ENCODE data around the gene THBS1. TPM values are rescaled to one million over a fixed set of nuclear protein-coding genes. Genes with fewer than 3 reads are reported as not detected.

The THBS1 gene
- total RNA-seq, 2 experiments from 2014 or later: 5.4 to 6.0 TPM

DNA sequence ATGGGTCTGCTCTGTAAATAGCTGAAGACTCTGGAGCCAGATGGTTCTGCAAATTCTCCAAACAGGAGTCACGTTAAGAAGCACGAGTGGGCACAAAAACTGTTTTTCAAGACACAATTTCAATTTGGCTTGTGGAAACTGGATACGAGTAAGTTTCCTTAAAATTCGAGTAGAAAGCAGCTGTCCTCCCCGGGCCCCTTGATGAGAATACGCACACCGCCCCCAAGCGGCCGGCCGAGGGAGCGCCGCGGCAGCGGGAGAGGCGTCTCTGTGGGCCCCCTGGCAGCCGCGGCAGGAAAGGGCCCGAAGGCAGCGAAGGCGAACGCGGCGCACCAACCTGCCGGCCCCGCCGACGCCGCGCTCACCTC is 778 bp upstream of the THBS1 start:
- Mint-ChIP-seq H3K27ac (no peak overlapping the region), H3K36me3 (no peaks in the 10 kb centered on the region), H3K9me3 (no peaks in the 10 kb centered on the region), H3K27me3 (peaks cover 59% of the 10 kb centered on the region), H3K4me3 (peak overlapping the region; percentile 66), H3K4me1 (peaks cover 15% of the 10 kb centered on the region)
- DNase-seq: peak; percentile 97
- POLR2A ChIA-PET: interaction anchor here (1.0 kb wide), 1 partner anchor 43 kb away, joined by 3 read pairs; no protein-coding TSS in a partner anchor
- ATAC-seq (ENCODE audit: low read depth): peak; percentile 90

DNA sequence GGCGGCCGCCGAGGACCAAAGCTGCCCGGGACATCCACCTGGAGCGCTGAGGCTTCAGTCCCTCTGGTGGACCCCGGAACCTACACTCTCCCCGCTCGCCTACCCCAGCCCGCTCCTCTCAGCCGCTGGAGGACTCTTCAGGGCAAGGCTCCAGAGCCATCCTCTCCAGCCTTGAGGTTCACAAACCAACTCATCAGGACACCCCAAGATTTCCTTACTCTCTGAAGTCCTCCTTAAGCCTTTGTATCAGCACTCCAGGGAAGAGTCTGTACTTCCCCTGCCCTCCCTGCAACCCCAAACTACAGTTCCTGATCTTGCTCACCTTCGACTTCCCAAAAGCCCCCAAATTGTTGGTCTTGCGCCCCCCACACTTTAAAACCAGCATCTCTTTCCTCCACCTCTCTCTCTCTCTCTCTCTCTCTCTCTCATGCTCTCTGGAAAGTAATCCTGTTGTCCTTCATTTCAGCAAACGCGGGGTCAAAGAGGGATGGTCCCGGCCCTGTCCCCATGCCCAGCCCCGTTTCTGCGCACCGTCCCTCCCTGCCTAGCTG is 438 bp downstream of the THBS1 start:
- peaks cover 19% of the 10 kb centered on the region for H3K4me1 Mint-ChIP-seq
- ATAC-seq (ENCODE audit: low read depth): no peak
- peak overlapping the region; percentile 2 for H3K27ac Mint-ChIP-seq
- H3K36me3 Mint-ChIP-seq: no peaks in the 10 kb centered on the region
- no peaks in the 10 kb centered on the region for H3K9me3 Mint-ChIP-seq
- peak overlapping the region; percentile 66 for H3K4me3 Mint-ChIP-seq
- peaks cover 58% of the 10 kb centered on the region for H3K27me3 Mint-ChIP-seq
- DNase-seq: no peak
- POLR2A ChIA-PET: no interaction called here

- no peak for ATAC-seq (ENCODE audit: low read depth)
- H3K36me3 Mint-ChIP-seq: no peaks in the 10 kb centered on the region
- no peak for DNase-seq
- POLR2A ChIA-PET: no interaction called here
- H3K27ac Mint-ChIP-seq: no peak overlapping the region
- H3K27me3 Mint-ChIP-seq: peaks cover 55% of the 10 kb centered on the region
- no peaks in the 10 kb centered on the region for H3K9me3 Mint-ChIP-seq
- peak overlapping the region; percentile 66 for H3K4me3 Mint-ChIP-seq
- H3K4me1 Mint-ChIP-seq: peaks cover 19% of the 10 kb centered on the region
These were observed 960 bp downstream of the THBS1 start for GRCh38 chr15:39581793-39582285.

DNA sequence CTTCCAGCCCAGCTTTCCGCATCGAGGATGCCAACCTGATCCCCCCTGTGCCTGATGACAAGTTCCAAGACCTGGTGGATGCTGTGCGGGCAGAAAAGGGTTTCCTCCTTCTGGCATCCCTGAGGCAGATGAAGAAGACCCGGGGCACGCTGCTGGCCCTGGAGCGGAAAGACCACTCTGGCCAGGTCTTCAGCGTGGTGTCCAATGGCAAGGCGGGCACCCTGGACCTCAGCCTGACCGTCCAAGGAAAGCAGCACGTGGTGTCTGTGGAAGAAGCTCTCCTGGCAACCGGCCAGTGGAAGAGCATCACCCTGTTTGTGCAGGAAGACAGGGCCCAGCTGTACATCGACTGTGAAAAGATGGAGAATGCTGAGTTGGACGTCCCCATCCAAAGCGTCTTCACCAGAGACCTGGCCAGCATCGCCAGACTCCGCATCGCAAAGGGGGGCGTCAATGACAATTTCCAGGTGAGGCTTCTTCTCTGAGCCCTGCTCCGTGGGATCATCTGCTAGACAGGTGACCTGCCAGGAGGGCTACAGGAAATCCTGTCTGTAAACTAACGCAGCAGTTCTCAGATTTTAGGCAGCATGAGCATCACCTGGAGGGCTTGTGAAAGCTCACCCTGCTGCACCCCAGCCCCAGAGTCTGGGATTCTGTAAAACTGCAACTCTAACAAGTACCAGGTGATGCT is 1.6 kb downstream of the THBS1 start:
- no peak overlapping the region for H3K4me3 Mint-ChIP-seq
- H3K27me3 Mint-ChIP-seq: peaks cover 49% of the 10 kb centered on the region
- no peak overlapping the region for H3K27ac Mint-ChIP-seq

DNA sequence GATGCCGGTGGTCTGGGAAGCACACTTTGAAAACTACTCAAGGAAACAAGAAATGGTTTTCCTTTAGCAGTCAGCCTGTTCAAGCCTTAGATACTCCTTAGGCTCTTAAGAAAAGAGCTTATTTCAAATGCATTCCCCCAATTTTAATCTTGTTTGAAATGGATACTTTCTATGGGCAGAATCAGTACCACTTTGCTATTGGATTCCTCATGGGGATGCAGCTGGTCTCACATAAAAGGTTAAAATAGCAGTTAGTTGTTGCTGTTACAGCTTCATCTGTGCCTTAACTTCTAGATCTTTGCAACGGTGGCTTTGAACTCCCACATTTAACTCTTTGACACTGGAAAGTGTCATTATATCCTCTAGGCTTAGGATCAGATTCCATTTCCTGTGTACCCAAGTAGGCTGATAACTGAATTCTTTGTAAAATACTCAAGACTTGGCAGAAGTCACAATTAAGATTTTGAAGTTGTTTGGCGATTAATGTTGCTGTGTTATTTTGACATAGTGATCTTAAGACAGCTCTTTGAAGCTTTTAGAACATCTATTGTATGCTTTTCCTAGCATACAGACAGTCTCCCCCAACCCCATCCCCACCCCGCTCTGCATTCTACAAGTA is 2.2 kb downstream of the THBS1 start:
- no peaks in the 10 kb centered on the region for H3K36me3 Mint-ChIP-seq
- no peak for DNase-seq
- peaks cover 46% of the 10 kb centered on the region for H3K27me3 Mint-ChIP-seq
- no peak overlapping the region for H3K27ac Mint-ChIP-seq
- peaks cover 19% of the 10 kb centered on the region for H3K4me1 Mint-ChIP-seq
- H3K4me3 Mint-ChIP-seq: no peak overlapping the region
- ATAC-seq (ENCODE audit: low read depth): no peak
- H3K9me3 Mint-ChIP-seq: no peaks in the 10 kb centered on the region
- POLR2A ChIA-PET: interaction anchor here (1.0 kb wide), 1 partner anchor 192 kb away, joined by 3 read pairs; no protein-coding TSS in a partner anchor

More for the DNA sequence above, 1.6 kb downstream of the THBS1 start:
- POLR2A ChIA-PET: no interaction called here
- no peak for ATAC-seq (ENCODE audit: low read depth)
- H3K9me3 Mint-ChIP-seq: no peaks in the 10 kb centered on the region
- no peak for DNase-seq
- no peaks in the 10 kb centered on the region for H3K36me3 Mint-ChIP-seq
- peaks cover 19% of the 10 kb centered on the region for H3K4me1 Mint-ChIP-seq

GRCh38 chr15:39583596-39584265 is 2.9 kb downstream of the THBS1 start:
- no peaks in the 10 kb centered on the region for H3K36me3 Mint-ChIP-seq
- POLR2A ChIA-PET: interaction anchor here (1.0 kb wide), 1 partner anchor 191 kb away, joined by 3 read pairs; no protein-coding TSS in a partner anchor
- peaks cover 41% of the 10 kb centered on the region for H3K27me3 Mint-ChIP-seq
- H3K4me1 Mint-ChIP-seq: peaks cover 19% of the 10 kb centered on the region
- H3K27ac Mint-ChIP-seq: no peak overlapping the region
- no peak overlapping the region for H3K4me3 Mint-ChIP-seq
- H3K9me3 Mint-ChIP-seq: no peaks in the 10 kb centered on the region
- DNase-seq (no peak), ATAC-seq (ENCODE audit: low read depth) (no peak)

GRCh38 chr15:39584266-39584659 is 3.4 kb downstream of the THBS1 start:
- POLR2A ChIA-PET: no interaction called here
- H3K27ac Mint-ChIP-seq: no peak overlapping the region

DNA sequence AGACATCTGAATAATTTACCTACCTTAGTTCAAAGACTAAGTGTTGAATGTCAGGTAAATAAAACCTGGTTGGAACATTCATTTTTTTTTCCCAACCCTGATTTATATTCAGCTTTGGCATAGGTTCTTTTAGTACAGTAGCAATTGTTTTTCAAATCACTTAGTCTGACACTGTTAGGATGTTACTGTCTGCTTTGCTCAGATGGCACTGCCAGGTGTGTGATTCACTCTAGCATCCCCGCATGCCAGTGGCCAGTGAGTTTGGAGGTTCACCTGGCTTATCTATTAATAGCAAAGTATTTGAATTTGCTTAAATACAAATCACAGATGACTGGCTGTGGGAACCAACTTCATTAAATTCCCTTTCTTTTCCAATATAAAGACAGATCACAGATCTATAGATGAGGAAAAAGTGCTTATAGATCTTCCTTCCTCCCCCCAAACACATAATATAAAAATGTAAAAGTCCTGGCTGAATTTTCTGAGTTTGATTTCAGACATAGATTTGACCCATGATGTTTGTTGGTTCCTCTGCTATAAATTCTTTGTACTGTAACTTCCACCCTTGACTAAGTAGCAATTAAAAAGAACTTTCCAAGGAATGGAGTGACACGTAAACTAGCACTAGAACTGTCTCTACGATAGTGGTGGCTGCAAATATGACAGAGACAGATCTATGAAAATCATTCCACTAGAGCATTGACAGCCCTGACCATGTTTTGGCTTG is 3.9 kb downstream of the THBS1 start:
- POLR2A ChIA-PET: no interaction called here
- Mint-ChIP-seq H3K27ac (no peak overlapping the region), H3K4me1 (peaks cover 16% of the 10 kb centered on the region), H3K36me3 (no peaks in the 10 kb centered on the region), H3K27me3 (peaks cover 30% of the 10 kb centered on the region), H3K4me3 (no peak overlapping the region), H3K9me3 (no peaks in the 10 kb centered on the region)
- DNase-seq: no peak
- ATAC-seq (ENCODE audit: low read depth): no peak

More at GRCh38 chr15:39584266-39584659, 3.4 kb downstream of the THBS1 start:
- no peak for ATAC-seq (ENCODE audit: low read depth)
- Mint-ChIP-seq H3K4me3 (no peak overlapping the region), H3K36me3 (no peaks in the 10 kb centered on the region), H3K4me1 (peaks cover 19% of the 10 kb centered on the region), H3K27me3 (peaks cover 35% of the 10 kb centered on the region), H3K9me3 (no peaks in the 10 kb centered on the region)
- no peak for DNase-seq

DNA sequence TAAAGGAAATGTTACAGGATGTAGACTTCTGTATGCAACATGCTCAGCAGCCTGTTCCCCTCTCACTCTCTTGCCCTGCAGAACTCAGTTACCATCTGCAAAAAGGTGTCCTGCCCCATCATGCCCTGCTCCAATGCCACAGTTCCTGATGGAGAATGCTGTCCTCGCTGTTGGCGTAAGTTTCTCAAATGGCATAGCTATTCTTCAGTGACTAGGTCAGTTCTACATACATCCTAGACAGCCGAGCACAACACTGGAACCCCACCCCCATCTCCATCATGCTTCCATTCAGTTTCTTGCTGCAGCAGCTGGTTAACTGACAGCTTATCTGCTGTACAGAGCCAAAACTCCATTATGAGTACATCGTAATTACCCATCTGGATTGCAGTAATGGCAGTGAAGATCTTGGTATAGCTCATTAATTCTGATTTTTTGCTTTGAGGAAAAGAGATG is 4.5 kb downstream of the THBS1 start:
- Mint-ChIP-seq H3K4me1 (peaks cover 14% of the 10 kb centered on the region), H3K27me3 (peaks cover 28% of the 10 kb centered on the region), H3K9me3 (no peaks in the 10 kb centered on the region), H3K36me3 (no peaks in the 10 kb centered on the region), H3K4me3 (no peak overlapping the region), H3K27ac (no peak overlapping the region)
- no peak for DNase-seq
- POLR2A ChIA-PET: no interaction called here
- no peak for ATAC-seq (ENCODE audit: low read depth)

DNA sequence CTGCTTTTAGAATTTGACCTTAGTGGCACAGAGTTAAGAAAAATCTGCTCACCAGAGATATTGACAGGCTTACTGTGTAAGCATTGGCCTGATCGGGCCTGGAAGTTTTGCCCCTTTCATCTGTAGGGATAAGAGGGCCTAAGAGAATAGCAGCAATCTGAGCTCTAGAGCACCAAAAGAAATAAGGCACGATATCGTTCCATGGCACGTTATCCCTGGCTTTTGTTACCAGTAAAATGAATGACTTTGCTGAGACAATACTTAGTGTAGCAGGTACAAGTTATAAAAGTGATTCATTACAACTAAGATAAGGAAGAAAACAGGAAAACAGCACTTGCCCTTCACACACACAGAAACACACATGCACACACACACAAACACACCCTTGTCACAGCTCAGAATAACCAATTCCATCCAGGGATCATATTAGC is 5.0 kb downstream of the THBS1 start:
- Mint-ChIP-seq H3K36me3 (no peaks in the 10 kb centered on the region), H3K27ac (no peak overlapping the region), H3K27me3 (peaks cover 28% of the 10 kb centered on the region), H3K4me3 (no peak overlapping the region), H3K9me3 (no peaks in the 10 kb centered on the region), H3K4me1 (peaks cover 14% of the 10 kb centered on the region)
- POLR2A ChIA-PET: interaction anchor here (0.5 kb wide), 1 partner anchor 101 kb away, joined by 5 read pairs; no protein-coding TSS in a partner anchor
- no peak for DNase-seq
- no peak for ATAC-seq (ENCODE audit: low read depth)

DNA sequence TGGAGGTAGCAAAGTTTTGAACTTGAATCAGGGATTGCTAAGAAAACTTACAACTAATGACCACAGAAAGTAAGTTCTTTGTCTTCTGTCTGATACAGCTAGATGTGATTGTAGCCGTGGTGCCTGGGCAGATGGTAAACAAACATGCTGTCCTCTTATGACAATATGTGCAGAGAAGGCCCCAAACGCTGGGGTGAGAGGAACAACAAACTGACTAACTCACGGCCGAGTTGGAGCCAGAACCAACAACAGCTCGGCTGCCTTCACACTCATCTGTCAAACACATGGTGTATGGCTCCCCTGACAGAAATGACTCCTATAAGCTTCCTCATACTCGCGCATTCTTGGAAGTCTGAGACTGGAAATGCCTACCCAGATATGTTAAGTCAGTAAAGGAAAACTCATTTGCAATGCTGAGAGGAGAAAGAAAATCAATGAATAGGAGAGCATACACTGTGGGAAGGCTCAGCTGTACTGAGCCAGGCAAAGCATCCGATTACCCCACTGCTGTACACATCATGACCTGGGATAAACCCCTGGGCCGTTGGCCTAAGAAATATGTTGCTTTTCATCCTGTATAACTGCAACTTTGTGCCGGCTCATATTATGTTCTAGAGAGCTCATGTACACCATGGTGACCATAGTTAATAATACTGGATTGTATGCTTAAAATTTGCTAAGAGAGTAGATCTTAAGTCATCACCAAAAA is 5.7 kb downstream of the THBS1 start:
- H3K27ac Mint-ChIP-seq: no peak overlapping the region
- no peak for DNase-seq

DNA sequence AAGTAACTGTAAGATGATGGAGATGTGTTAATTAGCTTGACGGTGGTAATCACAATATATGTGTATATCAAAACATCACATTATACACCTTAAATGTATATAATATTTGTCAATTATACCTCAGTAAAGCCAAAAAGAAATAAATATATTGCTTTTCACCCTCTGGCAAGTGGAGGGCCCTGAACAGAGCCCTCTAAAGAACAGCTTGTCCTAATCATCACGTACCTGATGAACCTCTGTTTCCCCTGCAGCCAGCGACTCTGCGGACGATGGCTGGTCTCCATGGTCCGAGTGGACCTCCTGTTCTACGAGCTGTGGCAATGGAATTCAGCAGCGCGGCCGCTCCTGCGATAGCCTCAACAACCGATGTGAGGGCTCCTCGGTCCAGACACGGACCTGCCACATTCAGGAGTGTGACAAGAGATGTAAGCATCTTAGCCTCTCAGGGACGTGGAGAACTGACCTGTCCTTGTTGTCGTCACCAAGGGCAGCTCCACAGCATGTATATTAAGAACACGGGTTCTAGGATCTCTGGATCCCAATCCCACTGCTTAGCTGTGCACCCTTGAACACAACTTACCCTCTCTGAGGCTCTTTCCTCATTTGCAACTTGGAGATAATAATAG is 6.3 kb downstream of the THBS1 start:
- Mint-ChIP-seq H3K36me3 (no peaks in the 10 kb centered on the region), H3K4me1 (peaks cover 8% of the 10 kb centered on the region), H3K9me3 (no peaks in the 10 kb centered on the region), H3K4me3 (no peak overlapping the region), H3K27me3 (peaks cover 14% of the 10 kb centered on the region), H3K27ac (no peak overlapping the region)
- ATAC-seq (ENCODE audit: low read depth) (no peak), DNase-seq (no peak)
- POLR2A ChIA-PET: no interaction called here

More for the DNA sequence above, 5.7 kb downstream of the THBS1 start:
- POLR2A ChIA-PET: interaction anchor here (0.5 kb wide), 1 partner anchor 100 kb away, joined by 5 read pairs; no protein-coding TSS in a partner anchor
- no peak for ATAC-seq (ENCODE audit: low read depth)
- no peaks in the 10 kb centered on the region for H3K36me3 Mint-ChIP-seq
- H3K4me1 Mint-ChIP-seq: peaks cover 10% of the 10 kb centered on the region
- no peak overlapping the region for H3K4me3 Mint-ChIP-seq
- H3K9me3 Mint-ChIP-seq: no peaks in the 10 kb centered on the region
- H3K27me3 Mint-ChIP-seq: peaks cover 21% of the 10 kb centered on the region
